HCT116 (cell line): Measurements from ENCODE around the gene PRLR. TPM values are rescaled to one million over a fixed set of nuclear protein-coding genes. Genes with fewer than 3 reads are reported as not detected.

Experiments used
- ATAC-seq: fragments of 200-7000 bp; cut with Tn5 transposase; 2 replicates; pipeline ENCODE4 v1.9.1; 2020; ENCODE audit warnings: mild to moderate bottlenecking, moderate library complexity
- BruUV-seq: library from RNA; stranded (reverse); fragments of 400-500 nt; replicated peaks from 2 replicates; lab custom pipeline; 2021; lab: Mats Ljungman, UMichigan
- CTCF ChIA-PET: fragments of 300-600 bp; sonication (Branson Sonifier 250); formaldehyde crosslinking; loops from one replicate; lab custom pipeline; 2021; ENCODE audit warnings: antibody characterized with exemption; lab: Charles Lee
- POLR2A ChIA-PET: fragments of 300-600, 350-600 bp; sonication (Branson Sonifier 250); formaldehyde crosslinking; loops from one replicate; lab custom pipeline; 2021; ENCODE audit warnings: antibody characterized with exemption; lab: Charles Lee
- RAD21 ChIA-PET, 2 experiments: fragments of 300-600 bp; sonication (Branson Sonifier 250); formaldehyde crosslinking; loops; one replicate each; lab custom pipeline; 2023; ENCODE audit warnings: low total read pairs in 2 of 2; ENCODE audit not compliant: uncharacterized antibody in 2 of 2, unreplicated experiment in 2 of 2, low non-redundant PET in 1 of 2; lab: Charles Lee
- DNase-seq: peaks from one replicate; pipeline ENCODE4 v3.0.0-alpha.2; 2010; ENCODE audit warnings: low read depth, low spot score
- H2AFZ ChIP-seq: fragments of 200-600 bp; shearing (Covaris generic), sonication (generic); 2 replicates; pipeline ENCODE4 v1.6.1; 2017; ENCODE audit warnings: low read depth, mixed run types, mixed read lengths, antibody characterized with exemption, low read length; ENCODE audit not compliant: poor library complexity, severe bottlenecking
- H3K27ac ChIP-seq: 2 replicates; pipeline ENCODE4 v1.5.1; 2012; ENCODE audit warnings: low read depth, low read length
- H3K27me3 ChIP-seq: fragments of 200-600 bp; sonication (generic); 2 replicates; pipeline ENCODE4 v1.6.1; 2016; ENCODE audit warnings: mixed run types, low read length, mixed read lengths; ENCODE audit not compliant: insufficient read depth
- H3K36me3 ChIP-seq, 2 experiments: fragments of 200-500 bp in 1 of 2; fragments of 200-600 bp in 1 of 2; sonication (Bioruptor generic) in 1 of 2; sonication (generic) in 1 of 2; 2 replicates each; pipeline versions ENCODE4 v1.5.1 to v1.6.1; 2014 to 2016; ENCODE audit warnings: low read length in 2 of 2, inconsistent platforms in 1 of 2, mixed read lengths in 1 of 2, mixed run types in 1 of 2; ENCODE audit not compliant: insufficient read depth in 2 of 2, control insufficient read depth in 1 of 2
- H3K4me1 ChIP-seq, 2 experiments: fragments of 200-600 bp in 1 of 2; sonication (generic) in 1 of 2; 2 replicates each; pipeline versions ENCODE4 v1.5.1 to v1.6.1; 2012 to 2017; ENCODE audit warnings: low read length in 2 of 2, inconsistent platforms in 1 of 2, mild to moderate bottlenecking in 1 of 2, mixed read lengths in 1 of 2, mixed run types in 1 of 2, moderate library complexity in 1 of 2; ENCODE audit not compliant: insufficient read depth in 2 of 2, control insufficient read depth in 1 of 2
- H3K4me2 ChIP-seq: fragments of 200-600 bp; sonication (generic); 2 replicates; pipeline ENCODE4 v1.6.1; 2017; ENCODE audit warnings: mixed run types, low read length, mixed read lengths
- H3K4me3 ChIP-seq, 2 experiments: fragments of 200-600 bp in 1 of 2; sonication (generic) in 1 of 2; replicated peaks in 1 of 2; 2 replicates each; pipeline ENCODE4 v1.5.1; 2011 to 2016; ENCODE audit warnings: low read length in 2 of 2, control low read depth in 1 of 2, low read depth in 1 of 2, mild to moderate bottlenecking in 1 of 2, mixed read lengths in 1 of 2, mixed run types in 1 of 2
- H3K79me2 ChIP-seq: fragments of 200-600 bp; sonication (generic); 2 replicates; pipeline ENCODE4 v1.6.1; 2017; ENCODE audit warnings: mild to moderate bottlenecking, mixed run types, low read length, moderate library complexity, mixed read lengths; ENCODE audit not compliant: insufficient read depth
- H3K9ac ChIP-seq: fragments of 200-600 bp; sonication (generic); 2 replicates; pipeline ENCODE4 v1.6.1; 2016; ENCODE audit warnings: low read length, mixed read lengths
- H3K9me2 ChIP-seq: fragments of 200-600 bp; sonication (generic), shearing (Covaris generic); 2 replicates; pipeline ENCODE4 v1.6.1; 2017; ENCODE audit warnings: mixed run types, mild to moderate bottlenecking, moderate library complexity; ENCODE audit not compliant: insufficient read depth
- H3K9me3 ChIP-seq, 2 experiments: fragments of 200-500 bp in 1 of 2; fragments of 200-600 bp in 1 of 2; sonication (Bioruptor generic) in 1 of 2; sonication (generic) in 1 of 2; 2 replicates each; pipeline ENCODE4 v1.6.1; 2014 to 2017; ENCODE audit warnings: low read length in 2 of 2, mixed read lengths in 2 of 2, inconsistent platforms in 1 of 2, low read depth in 1 of 2, mild to moderate bottlenecking in 1 of 2, mixed run types in 1 of 2, moderate library complexity in 1 of 2; ENCODE audit not compliant: control insufficient read depth in 1 of 2, insufficient read depth in 1 of 2
- H4K20me1 ChIP-seq: fragments of 200-600 bp; sonication (generic), shearing (Covaris generic); 2 replicates; pipeline ENCODE4 v1.6.1; 2017; ENCODE audit warnings: mixed run types, mild to moderate bottlenecking, moderate library complexity; ENCODE audit not compliant: insufficient read depth
- ATF3 ChIP-seq: IDR thresholded peaks from 2 replicates; pipeline ENCODE4 v1.6.1; 2012
- CBX3 ChIP-seq: IDR thresholded peaks from 2 replicates; pipeline ENCODE4 v1.6.1; 2012; ENCODE audit warnings: low read depth
- EZH2phosphoT487 ChIP-seq: fragments of 200-600 bp; IDR thresholded peaks from 2 replicates; pipeline ENCODE4 v1.6.1; 2018; ENCODE audit warnings: antibody characterized with exemption, borderline replicate concordance
- FOSL1 ChIP-seq: IDR thresholded peaks from 2 replicates; pipeline ENCODE4 v1.6.1; 2012; ENCODE audit warnings: low read depth
- JUND ChIP-seq: IDR thresholded peaks from 2 replicates; pipeline ENCODE4 v1.6.1; 2012
- POLR2A ChIP-seq: IDR thresholded peaks from 2 replicates; pipeline ENCODE4 v1.7.0; 2011; ENCODE audit warnings: borderline replicate concordance; ENCODE audit not compliant: insufficient read depth, insufficient read length; ENCODE audit errors: extremely low read depth
- RAD21 ChIP-seq: IDR thresholded peaks from 2 replicates; pipeline ENCODE4 v1.6.1; 2012; ENCODE audit warnings: low read depth, mild to moderate bottlenecking
- REST ChIP-seq: IDR thresholded peaks from 2 replicates; pipeline ENCODE4 v1.6.1; 2012; ENCODE audit warnings: low read depth
- SIN3A ChIP-seq: IDR thresholded peaks from 2 replicates; pipeline ENCODE4 v1.6.1; 2012; ENCODE audit warnings: low read depth
- SP1 ChIP-seq: IDR thresholded peaks from 2 replicates; pipeline ENCODE4 v1.6.1; 2012; ENCODE audit warnings: low read depth
- SRF ChIP-seq: IDR thresholded peaks from 2 replicates; pipeline ENCODE4 v1.6.1; 2012; ENCODE audit warnings: low read depth
- ZBTB33 ChIP-seq: IDR thresholded peaks from 2 replicates; pipeline ENCODE4 v1.6.1; 2011; ENCODE audit warnings: mild to moderate bottlenecking, low read length, moderate library complexity; ENCODE audit not compliant: insufficient replicate concordance; ENCODE audit errors: extremely low read depth
- intact Hi-C: fragments of 100-400 bp; cut with micrococcal nuclease; formaldehyde crosslinking; loops from 2 replicates; pipeline ENCODE4 v1.10.0; 2022
- total RNA-seq: library from RNA; stranded (reverse); gene quantifications from one replicate; pipeline ENCODE4 v1.2.1, GENCODE V29; 2021; ENCODE audit not compliant: unreplicated experiment

PRLR gene
- total RNA-seq, 1 experiment from 2014 or later: 0.10 TPM

- no peak overlapping the region for H3K9ac ChIP-seq
- ChIA-PET RAD21 (no interaction called here), CTCF (no interaction called here), POLR2A (no interaction called here)
- H3K4me2 ChIP-seq: no peak overlapping the region
- H4K20me1 ChIP-seq: no peaks in the 10 kb centered on the region
- no peaks in the 10 kb centered on the region for H3K79me2 ChIP-seq
- no peaks in the 10 kb centered on the region for H3K9me2 ChIP-seq
- intact Hi-C loops: no loop called here
- H3K4me1 ChIP-seq: no peaks in the 10 kb centered on the region
- H3K4me3 ChIP-seq: no peak overlapping the region
- H3K27me3 ChIP-seq: peaks cover 49% of the 10 kb centered on the region
- ATAC-seq (no peak), DNase-seq (no peak)
- H3K9me3 ChIP-seq: no peaks in the 10 kb centered on the region
- H3K27ac ChIP-seq: no peak overlapping the region
- BruUV-seq: no TSS peak
- no peak overlapping the region for H2AFZ ChIP-seq
- no peak for TF ChIP-seq RAD21
- no peaks in the 10 kb centered on the region for H3K36me3 ChIP-seq
These were observed 185.0 kb downstream of the PRLR start for GRCh38 chr5:35045280-35045679.

GRCh38 chr5:35044649-35045048 is 185.6 kb downstream of the PRLR start:
- RAD21 ChIA-PET: no interaction called here
- peaks cover 52% of the 10 kb centered on the region for H3K27me3 ChIP-seq
- CTCF ChIA-PET: no interaction called here

More at GRCh38 chr5:35044649-35045048, 185.6 kb downstream of the PRLR start:
- Histone ChIP-seq H3K9ac (no peak overlapping the region), H3K4me3 (no peak overlapping the region), H3K9me3 (no peaks in the 10 kb centered on the region), H4K20me1 (no peaks in the 10 kb centered on the region), H3K79me2 (no peaks in the 10 kb centered on the region), H3K4me2 (no peak overlapping the region), H3K27ac (no peak overlapping the region), H3K9me2 (no peaks in the 10 kb centered on the region), H2AFZ (no peak overlapping the region), H3K36me3 (no peaks in the 10 kb centered on the region), H3K4me1 (no peaks in the 10 kb centered on the region)
- BruUV-seq: no TSS peak
- TF ChIP-seq JUND (no peak), ZBTB33 (no peak), CBX3 (no peak), POLR2A (no peak), REST (no peak), SRF (no peak), EZH2phosphoT487 (no peak), ATF3 (no peak), SP1 (no peak), FOSL1 (no peak), SIN3A (no peak)
- ATAC-seq (no peak), DNase-seq (no peak)
- POLR2A ChIA-PET: no interaction called here
- intact Hi-C loops: no loop called here
